Activated CD4-positive, alpha-beta T cell treated with anti-CD3 and anti-CD28 coated beads, Interleukin-2, amount 10 ng/mL, durations not matched to agents 7 days and 5 days (primary cell): Measurements from ENCODE around the gene CD6. TPM values are rescaled to one million over a fixed set of nuclear protein-coding genes. Genes with fewer than 3 reads are reported as not detected.

Experiments used
- CTCF ChIA-PET: fragments of 350-600 bp; sonication (Branson Sonifier 250); formaldehyde crosslinking; loops from one replicate; lab custom pipeline; 2021; ENCODE audit warnings: antibody characterized with exemption; lab: Charles Lee
- POLR2A ChIA-PET: fragments of 350-600 bp; sonication (Branson Sonifier 250); formaldehyde crosslinking; loops from one replicate; lab custom pipeline; 2021; ENCODE audit warnings: antibody characterized with exemption; lab: Charles Lee
- DNase-seq: peaks from one replicate; pipeline ENCODE4 v3.0.0-alpha.2; 2020
- H3K27ac Mint-ChIP-seq: one replicate; pipeline ENCODE4 v1.8.0; 2021; ENCODE audit warnings: mild to moderate bottlenecking, moderate library complexity, mixed read lengths
- H3K27me3 Mint-ChIP-seq: one replicate; pipeline ENCODE4 v1.8.0; 2021; ENCODE audit warnings: mixed read lengths
- H3K36me3 Mint-ChIP-seq: one replicate; pipeline ENCODE4 v1.8.0; 2021; ENCODE audit warnings: low read depth, mixed read lengths
- H3K4me1 Mint-ChIP-seq: one replicate; pipeline ENCODE4 v1.8.0; 2021; ENCODE audit warnings: mixed read lengths
- H3K4me3 Mint-ChIP-seq: one replicate; pipeline ENCODE4 v1.8.0; 2021; ENCODE audit warnings: mild to moderate bottlenecking, moderate library complexity, mixed read lengths
- H3K9me3 Mint-ChIP-seq: one replicate; pipeline ENCODE4 v1.8.0; 2021; ENCODE audit warnings: mixed read lengths
- total RNA-seq, 2 experiments: library from RNA; stranded (reverse); gene quantifications; one replicate each; pipeline ENCODE4 v1.2.3, GENCODE V29; 2021

The CD6 gene
- total RNA-seq, 2 experiments from 2014 or later, result 368 to 402 TPM

- ChIA-PET POLR2A (no interaction called here), CTCF (interaction anchor here (0.5 to 1.9 kb wide), 7 partner anchors 11 to 135 kb away, joined by 3 to 6 read pairs (median 3); no protein-coding TSS in a partner anchor)
- Mint-ChIP-seq H3K9me3 (no peaks in the 10 kb centered on the region), H3K36me3 (peaks cover 78% of the 10 kb centered on the region), H3K27ac (peak overlapping the region; percentile 87), H3K27me3 (no peaks in the 10 kb centered on the region), H3K4me3 (peak overlapping the region; percentile 59), H3K4me1 (peaks cover 78% of the 10 kb centered on the region)
- DNase-seq, result no peak
These were observed 22.1 kb downstream of the CD6 start for GRCh38 chr11:60993615-60994014.

GRCh38 chr11:60994541-60995080 lies 23.1 kb downstream of the CD6 start:
- Mint-ChIP-seq H3K27me3 (no peaks in the 10 kb centered on the region), H3K27ac (peak overlapping the region; percentile 87), H3K4me1 (peaks cover 74% of the 10 kb centered on the region), H3K9me3 (no peaks in the 10 kb centered on the region), H3K4me3 (peak overlapping the region; percentile 43), H3K36me3 (peaks cover 72% of the 10 kb centered on the region)
- DNase-seq, result peak; percentile 47
- CTCF ChIA-PET, result interaction anchor here (1.1 to 1.8 kb wide), 5 partner anchors 10 to 33 kb away, joined by 3 to 9 read pairs (median 5); partner anchors contain the start of gene CD6
- POLR2A ChIA-PET, result no interaction called here

- Mint-ChIP-seq H3K4me1 (peaks cover 72% of the 10 kb centered on the region), H3K4me3 (no peak overlapping the region), H3K27me3 (no peaks in the 10 kb centered on the region), H3K36me3 (peaks cover 69% of the 10 kb centered on the region), H3K27ac (peak overlapping the region; percentile 87), H3K9me3 (no peaks in the 10 kb centered on the region)
- ChIA-PET CTCF (interaction anchor here (0.9 to 1.8 kb wide), 4 partner anchors 9 to 38 kb away, joined by 3 to 4 read pairs (median 4); partner anchors contain the start of gene CD6), POLR2A (no interaction called here)
- DNase-seq, result no peak
These were observed 24.3 kb downstream of the CD6 start for GRCh38 chr11:60995798-60996197.

- Mint-ChIP-seq H3K27me3 (no peaks in the 10 kb centered on the region), H3K4me1 (peaks cover 69% of the 10 kb centered on the region), H3K36me3 (peaks cover 66% of the 10 kb centered on the region), H3K4me3 (no peak overlapping the region), H3K9me3 (no peaks in the 10 kb centered on the region), H3K27ac (peak overlapping the region; percentile 87)
- POLR2A ChIA-PET, result interaction anchor here (0.6 kb wide), 1 partner anchor 85 kb away, joined by 3 read pairs; no protein-coding TSS in a partner anchor
- no peak for DNase-seq
- CTCF ChIA-PET, result interaction anchor here (0.9 to 1.8 kb wide), 4 partner anchors 10 to 37 kb away, joined by 3 to 4 read pairs (median 4); partner anchors contain the start of gene CD6
These were observed 25.1 kb downstream of the CD6 start for GRCh38 chr11:60996381-60997138.

DNA sequence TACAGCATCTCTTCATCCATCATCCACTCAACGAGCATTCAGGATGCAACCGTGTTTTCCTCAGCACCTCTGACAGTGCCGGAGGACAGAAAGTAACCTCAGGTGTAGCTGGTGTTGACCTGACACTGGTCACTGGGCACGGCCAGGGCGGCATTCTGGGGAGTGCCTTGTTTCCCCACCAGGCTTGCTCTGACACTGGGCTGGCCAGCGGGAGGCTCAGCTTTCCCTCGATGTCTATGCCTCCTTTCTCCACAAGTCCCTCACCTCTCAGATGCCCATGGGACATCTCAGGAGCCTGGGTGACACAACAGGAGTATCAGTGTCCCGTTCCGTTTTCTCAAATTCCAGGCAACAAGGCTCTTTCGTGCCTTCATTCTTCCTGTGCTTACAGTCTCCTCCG lies 28.9 kb downstream of the CD6 start:
- H3K4me3 Mint-ChIP-seq, result no peak overlapping the region
- no peak for DNase-seq
- H3K27ac Mint-ChIP-seq, result peak overlapping the region; percentile 54
- ChIA-PET CTCF (interaction anchor here (0.7 kb wide), 1 partner anchor 27 kb away, joined by 3 read pairs; no protein-coding TSS in a partner anchor), POLR2A (no interaction called here)
- H3K9me3 Mint-ChIP-seq, result no peaks in the 10 kb centered on the region
- no peaks in the 10 kb centered on the region for H3K27me3 Mint-ChIP-seq
- H3K4me1 Mint-ChIP-seq, result peaks cover 76% of the 10 kb centered on the region
- H3K36me3 Mint-ChIP-seq, result peaks cover 68% of the 10 kb centered on the region

GRCh38 chr11:61001931-61002330 lies 30.5 kb downstream of the CD6 start:
- ChIA-PET POLR2A (no interaction called here), CTCF (interaction anchor here (1.1 kb wide), 1 partner anchor 32 kb away, joined by 4 read pairs; no protein-coding TSS in a partner anchor)
- peak overlapping the region; percentile 90 for H3K27ac Mint-ChIP-seq
- H3K27me3 Mint-ChIP-seq, result no peaks in the 10 kb centered on the region
- H3K4me3 Mint-ChIP-seq, result no peak overlapping the region
- no peaks in the 10 kb centered on the region for H3K9me3 Mint-ChIP-seq
- DNase-seq, result no peak
- H3K4me1 Mint-ChIP-seq, result peaks cover 78% of the 10 kb centered on the region
- peaks cover 63% of the 10 kb centered on the region for H3K36me3 Mint-ChIP-seq

DNA sequence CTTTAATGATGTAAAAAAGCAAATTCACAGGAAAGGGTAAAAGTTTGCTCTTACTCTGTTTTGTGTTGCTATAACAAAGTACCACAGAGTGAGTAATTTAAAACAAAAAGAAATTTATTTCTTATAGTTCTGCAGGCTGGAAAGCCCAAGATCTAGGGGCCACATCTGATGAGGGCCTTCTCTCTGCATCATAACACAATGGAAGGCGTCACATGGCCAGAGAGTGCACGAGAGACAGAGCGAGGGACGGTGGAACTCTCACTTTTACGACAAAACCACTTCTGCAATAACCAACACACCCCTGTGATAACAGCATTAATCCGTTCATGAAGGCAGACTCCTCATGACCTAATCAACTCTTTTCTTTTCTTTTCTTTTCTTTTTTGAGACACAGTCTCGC lies 31.1 kb downstream of the CD6 start:
- POLR2A ChIA-PET, result no interaction called here
- Mint-ChIP-seq H3K4me1 (peaks cover 83% of the 10 kb centered on the region), H3K36me3 (peaks cover 67% of the 10 kb centered on the region)

DNA sequence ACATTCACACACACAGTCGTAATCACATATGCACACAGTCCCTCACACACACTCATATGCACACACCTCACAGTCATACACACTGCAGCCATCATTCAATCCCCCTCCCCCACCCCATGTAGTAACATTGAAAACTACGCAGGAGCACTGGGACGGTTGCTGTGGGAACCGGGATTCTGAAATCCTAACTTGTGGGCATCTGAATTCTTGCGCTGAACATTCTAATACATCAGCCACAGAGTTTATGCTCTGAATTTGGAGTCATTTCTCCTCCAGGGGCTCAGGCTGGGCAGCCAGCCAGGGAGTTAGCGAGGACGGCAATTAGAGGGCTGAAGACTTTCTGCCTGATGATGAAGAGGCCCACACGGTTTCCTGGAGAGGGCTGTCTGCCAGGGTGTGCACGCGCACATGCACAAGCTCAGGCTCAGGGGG lies 32.7 kb downstream of the CD6 start:
- Mint-ChIP-seq H3K27me3 (no peaks in the 10 kb centered on the region), H3K4me1 (peaks cover 83% of the 10 kb centered on the region), H3K36me3 (peaks cover 68% of the 10 kb centered on the region), H3K4me3 (peak overlapping the region; percentile 67), H3K27ac (peak overlapping the region; percentile 90), H3K9me3 (no peaks in the 10 kb centered on the region)
- CTCF ChIA-PET, result interaction anchor here (0.9 to 2.1 kb wide), 4 partner anchors 9 to 38 kb away, joined by 3 to 7 read pairs (median 4); no protein-coding TSS in a partner anchor
- DNase-seq, result peak; percentile 49
- POLR2A ChIA-PET, result no interaction called here

More for the DNA sequence above, 31.1 kb downstream of the CD6 start:
- Mint-ChIP-seq H3K27me3 (no peaks in the 10 kb centered on the region), H3K9me3 (no peaks in the 10 kb centered on the region), H3K27ac (peak overlapping the region; percentile 90), H3K4me3 (no peak overlapping the region)
- CTCF ChIA-PET, result interaction anchor here (2.1 kb wide), 1 partner anchor 14 kb away, joined by 5 read pairs; no protein-coding TSS in a partner anchor
- no peak for DNase-seq

DNA sequence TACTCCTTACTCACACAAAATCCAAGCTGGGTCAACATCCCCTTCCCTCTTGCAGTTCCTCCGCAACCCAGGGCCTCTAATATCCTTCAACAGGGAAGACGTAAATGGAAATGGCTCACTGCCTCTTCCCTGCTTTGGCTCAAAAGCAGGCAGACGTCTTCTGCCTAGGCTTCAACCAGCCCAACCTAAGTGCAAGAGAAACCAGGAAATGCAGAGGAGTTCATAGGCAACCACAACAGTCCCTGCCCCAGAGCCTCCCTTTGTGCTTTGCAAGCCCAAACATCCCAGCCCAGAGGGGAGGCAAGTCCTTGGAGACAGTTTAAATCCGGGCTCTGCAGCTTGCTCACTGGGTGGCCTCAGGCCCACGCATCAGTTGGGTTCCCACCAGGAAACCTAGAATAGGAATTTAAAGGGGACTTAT lies 33.3 kb downstream of the CD6 start:
- peak overlapping the region; percentile 67 for H3K4me3 Mint-ChIP-seq
- no peaks in the 10 kb centered on the region for H3K27me3 Mint-ChIP-seq
- H3K27ac Mint-ChIP-seq, result peak overlapping the region; percentile 90
- peak; percentile 69 for DNase-seq
- H3K36me3 Mint-ChIP-seq, result peaks cover 72% of the 10 kb centered on the region
- peaks cover 87% of the 10 kb centered on the region for H3K4me1 Mint-ChIP-seq
- POLR2A ChIA-PET, result no interaction called here
- CTCF ChIA-PET, result interaction anchor here (0.9 to 2.1 kb wide), 2 partner anchors 10 to 16 kb away, joined by 5 to 7 read pairs; no protein-coding TSS in a partner anchor
- H3K9me3 Mint-ChIP-seq, result no peaks in the 10 kb centered on the region

DNA sequence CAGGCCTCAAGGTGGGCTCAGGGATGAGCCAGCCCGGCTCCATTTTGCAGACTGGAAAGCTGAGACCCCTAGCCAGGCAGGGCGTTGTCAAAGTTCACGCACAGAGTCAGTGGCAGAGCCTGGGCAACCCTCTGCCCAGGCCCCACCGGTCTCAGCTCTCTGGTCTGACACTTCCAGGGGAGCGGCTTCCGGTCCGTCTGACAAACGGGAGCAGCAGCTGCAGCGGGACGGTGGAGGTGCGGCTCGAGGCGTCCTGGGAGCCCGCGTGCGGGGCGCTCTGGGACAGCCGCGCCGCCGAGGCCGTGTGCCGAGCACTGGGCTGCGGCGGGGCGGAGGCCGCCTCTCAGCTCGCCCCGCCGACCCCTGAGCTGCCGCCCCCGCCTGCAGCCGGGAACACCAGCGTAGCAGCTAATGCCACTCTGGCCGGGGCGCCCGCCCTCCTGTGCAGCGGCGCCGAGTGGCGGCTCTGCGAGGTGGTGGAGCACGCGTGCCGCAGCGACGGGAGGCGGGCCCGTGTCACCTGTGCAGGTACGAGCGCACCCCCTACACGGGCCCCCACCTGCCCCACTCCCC lies 36.0 kb downstream of the CD6 start:
- Mint-ChIP-seq H3K4me3 (peak overlapping the region; percentile 27), H3K27ac (peak overlapping the region; percentile 85), H3K36me3 (peaks cover 76% of the 10 kb centered on the region), H3K4me1 (peaks cover 90% of the 10 kb centered on the region), H3K27me3 (no peaks in the 10 kb centered on the region), H3K9me3 (no peaks in the 10 kb centered on the region)
- ChIA-PET CTCF (interaction anchor here (1.0 to 2.0 kb wide), 4 partner anchors 9 to 16 kb away, joined by 3 to 5 read pairs (median 3); no protein-coding TSS in a partner anchor), POLR2A (no interaction called here)
- DNase-seq, result no peak

DNA sequence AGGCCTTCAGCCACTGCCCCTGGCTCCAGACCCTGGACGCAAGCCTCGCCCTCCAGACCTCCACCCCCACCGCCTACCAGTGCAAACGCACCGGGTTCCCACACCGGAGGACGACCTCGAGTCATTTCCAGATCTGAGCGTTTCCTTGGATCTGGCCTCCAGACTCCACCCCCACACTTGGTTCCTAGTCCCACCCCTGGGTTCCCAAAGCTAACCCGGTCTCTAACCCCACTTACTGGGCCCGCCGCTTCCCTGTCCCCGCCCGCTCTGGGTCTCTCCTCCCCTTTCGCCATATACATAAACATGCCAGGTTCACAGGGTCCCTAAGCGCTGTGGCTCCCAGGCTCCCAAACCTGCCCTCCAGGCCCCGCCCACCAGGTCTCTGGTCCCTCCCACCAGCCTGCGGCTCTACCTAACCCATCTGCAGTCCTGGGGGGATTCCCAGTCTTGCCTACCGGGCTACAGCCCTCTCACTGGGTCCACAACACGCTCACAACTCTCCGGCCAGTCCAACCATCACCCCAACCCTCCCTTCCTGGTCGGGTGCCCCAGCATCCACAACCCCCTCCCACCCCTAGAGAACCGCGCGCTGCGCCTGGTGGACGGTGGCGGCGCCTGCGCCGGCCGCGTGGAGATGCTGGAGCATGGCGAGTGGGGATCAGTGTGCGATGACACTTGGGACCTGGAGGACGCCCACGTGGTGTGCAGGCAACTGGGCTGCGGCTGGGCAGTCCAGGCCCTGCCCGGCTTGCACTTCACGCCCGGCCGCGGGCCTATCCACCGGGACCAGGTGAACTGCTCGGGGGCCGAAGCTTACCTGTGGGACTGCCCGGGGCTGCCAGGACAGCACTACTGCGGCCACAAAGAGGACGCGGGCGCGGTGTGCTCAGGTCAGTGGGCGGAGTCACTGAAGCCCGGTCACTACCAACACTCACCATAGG lies 36.7 kb downstream of the CD6 start:
- no peak for DNase-seq
- Mint-ChIP-seq H3K27ac (peak overlapping the region; percentile 85), H3K9me3 (no peaks in the 10 kb centered on the region)

More for the DNA sequence above, 36.7 kb downstream of the CD6 start:
- Mint-ChIP-seq H3K27me3 (no peaks in the 10 kb centered on the region), H3K36me3 (peaks cover 76% of the 10 kb centered on the region), H3K4me1 (peaks cover 88% of the 10 kb centered on the region), H3K4me3 (peak overlapping the region; percentile 38)
- ChIA-PET CTCF (interaction anchor here (1.0 to 2.0 kb wide), 3 partner anchors 8 to 17 kb away, joined by 3 to 5 read pairs (median 3); no protein-coding TSS in a partner anchor), POLR2A (no interaction called here)
